Retinal pigment epithelial cell (primary cell): Measurements from ENCODE around the gene ADGRB2.

ENCODE experiments used
- DNase-seq: peaks from one replicate; pipeline ENCODE4 v3.0.0-alpha.2; 2010; ENCODE audit warnings: low read depth
- H3K4me3 ChIP-seq: 2 replicates; pipeline ENCODE4 v1.5.1; 2011; ENCODE audit warnings: mild to moderate bottlenecking, low read length, control low read depth, moderate library complexity
- CTCF ChIP-seq: conservative IDR thresholded peaks from 2 replicates; pipeline ENCODE4 v1.5.1; 2011; ENCODE audit warnings: low read depth, low read length, control low read depth, inconsistent platforms

The ADGRB2 gene

GRCh38 chr1:31704271-31705079, 59.7 kb downstream of the ADGRB2 start:
- H3K4me3 ChIP-seq = peak overlapping the region; percentile 28
- DNase-seq = no peak
- no peak for TF ChIP-seq CTCF

- DNase-seq = no peak
- peak within 1 kb of the TSS; percentile 28 for H3K4me3 ChIP-seq
- peak; percentile 3 for TF ChIP-seq CTCF
These were observed 60.5 kb downstream of the ADGRB2 start, which contains the start of gene COL16A1 for GRCh38 chr1:31703431-31704270. Gene COL16A1, minus strand, starts transcription at chr1:31704017. Its CDS starts 1,824 bp downstream, at chr1:31702193.

- DNase-seq = no peak
- TF ChIP-seq CTCF = no peak
- H3K4me3 ChIP-seq = no peak overlapping the region
These were observed 61.2 kb downstream of the ADGRB2 start for GRCh38 chr1:31702836-31703404.

- no peak overlapping the region for H3K4me3 ChIP-seq
- DNase-seq = no peak
- no peak for TF ChIP-seq CTCF
These were observed 62.9 kb downstream of the ADGRB2 start for GRCh38 chr1:31701091-31701736.

GRCh38 chr1:31700468-31701090, 63.6 kb downstream of the ADGRB2 start:
- DNase-seq = no peak
- no peak overlapping the region for H3K4me3 ChIP-seq
- TF ChIP-seq CTCF = no peak

- no peak for DNase-seq
- H3K4me3 ChIP-seq = no peak overlapping the region
- TF ChIP-seq CTCF = no peak
These were observed 64.7 kb downstream of the ADGRB2 start for GRCh38 chr1:31699341-31699891.
